ENCODE results near the gene TMEM271. TPM values are rescaled to one million over a fixed set of nuclear protein-coding genes. Genes with fewer than 3 reads are reported as not detected.

The TMEM271 gene
- total and polyA plus RNA-seq, 2 experiments from 2014 or later: not detected

GRCh38 chr4:578451-579443 is 2.7 kb upstream of the TMEM271 start:
- no peak for TF ChIP-seq CTCF (IDR thresholded peaks at IDR 0.05; ENCODE audit: poor library complexity)
- TF ChIP-seq EZH2phosphoT487 (IDR thresholded peaks at IDR 0.05; ENCODE audit: low read depth, severe bottlenecking, unreplicated experiment): no peak
- TF ChIP-seq EZH2 (IDR thresholded peaks at IDR 0.05; ENCODE audit: borderline replicate concordance): no peak
- H3K27me3 ChIP-seq: peaks cover 63% of the 10 kb centered on the region
- WGBS (ENCODE audit: low lambda C conversion rate, missing lambda C conversion rate): 62% methylated on average over 32 of the region's 32 CpGs

GRCh38 chr4:577499-578450 is 1.7 kb upstream of the TMEM271 start:
- Histone ChIP-seq H3K9me3 (ENCODE audit: low read depth) (no peaks in the 10 kb centered on the region), H3K79me2 (no peaks in the 10 kb centered on the region), H3K4me3 (no peak overlapping the region), H3K4me2 (peak overlapping the region; percentile 63), H3K27ac (no peak overlapping the region), H3K36me3 (replicated peaks; ENCODE audit: insufficient read depth, low read depth) (no peaks in the 10 kb centered on the region), H3K4me1 (ENCODE audit: insufficient read depth) (no peaks in the 10 kb centered on the region), H4K20me1 (ENCODE audit: insufficient read depth, poor library complexity, severe bottlenecking) (no peaks in the 10 kb centered on the region), H3K9me2 (replicated peaks; ENCODE audit: insufficient read depth) (no peaks in the 10 kb centered on the region), H2AFZ (no peak overlapping the region), H3K27me3 (peaks cover 73% of the 10 kb centered on the region)
- no peak for TF ChIP-seq EZH2phosphoT487 (IDR thresholded peaks at IDR 0.05; ENCODE audit: low read depth, severe bottlenecking, unreplicated experiment)
- no peak for TF ChIP-seq CTCF (IDR thresholded peaks at IDR 0.05; ENCODE audit: poor library complexity)
- no peak for TF ChIP-seq EZH2 (IDR thresholded peaks at IDR 0.05; ENCODE audit: borderline replicate concordance)
- peak; percentile 57 for DNase-seq (ENCODE audit: low spot score)
- 10% methylated on average over 49 of the region's 52 CpGs for WGBS (ENCODE audit: low lambda C conversion rate, missing lambda C conversion rate)

More at GRCh38 chr4:578451-579443, 2.7 kb upstream of the TMEM271 start:
- H3K4me2 ChIP-seq: no peak overlapping the region
- no peaks in the 10 kb centered on the region for H4K20me1 ChIP-seq (ENCODE audit: insufficient read depth, poor library complexity, severe bottlenecking)
- H2AFZ ChIP-seq: no peak overlapping the region
- H3K4me3 ChIP-seq: no peak overlapping the region
- no peaks in the 10 kb centered on the region for H3K9me3 ChIP-seq (ENCODE audit: low read depth)
- no peaks in the 10 kb centered on the region for H3K9me2 ChIP-seq (replicated peaks; ENCODE audit: insufficient read depth)
- no peaks in the 10 kb centered on the region for H3K36me3 ChIP-seq (replicated peaks; ENCODE audit: insufficient read depth, low read depth)
- DNase-seq (ENCODE audit: low spot score): no peak
- no peaks in the 10 kb centered on the region for H3K79me2 ChIP-seq
- no peaks in the 10 kb centered on the region for H3K4me1 ChIP-seq (ENCODE audit: insufficient read depth)
- H3K27ac ChIP-seq: no peak overlapping the region

- no peaks in the 10 kb centered on the region for H3K4me1 ChIP-seq (ENCODE audit: insufficient read depth)
- no peaks in the 10 kb centered on the region for H4K20me1 ChIP-seq (ENCODE audit: insufficient read depth, poor library complexity, severe bottlenecking)
- no peaks in the 10 kb centered on the region for H3K79me2 ChIP-seq
- H2AFZ ChIP-seq: no peak overlapping the region
- H3K27me3 ChIP-seq: peaks cover 80% of the 10 kb centered on the region
- H3K4me2 ChIP-seq: peak overlapping the region; percentile 63
- H3K4me3 ChIP-seq: no peak overlapping the region
- H3K9me2 ChIP-seq (replicated peaks; ENCODE audit: insufficient read depth): no peaks in the 10 kb centered on the region
- TF ChIP-seq CTCF (IDR thresholded peaks at IDR 0.05; ENCODE audit: poor library complexity): no peak
- no peak for TF ChIP-seq EZH2phosphoT487 (IDR thresholded peaks at IDR 0.05; ENCODE audit: low read depth, severe bottlenecking, unreplicated experiment)
- TF ChIP-seq EZH2 (IDR thresholded peaks at IDR 0.05; ENCODE audit: borderline replicate concordance): no peak
- no peaks in the 10 kb centered on the region for H3K9me3 ChIP-seq (ENCODE audit: low read depth)
- no peaks in the 10 kb centered on the region for H3K36me3 ChIP-seq (replicated peaks; ENCODE audit: insufficient read depth, low read depth)
- 3% methylated on average over 32 of the region's 37 CpGs for WGBS (ENCODE audit: low lambda C conversion rate, missing lambda C conversion rate)
- H3K27ac ChIP-seq: no peak overlapping the region
- DNase-seq (ENCODE audit: low spot score): no peak
Observed at GRCh38 chr4:576991-577498, 950 bp upstream of the TMEM271 start.
